Neuronal stem cell (in vitro differentiated cells): ENCODE results near the gene DIAPH2.

ENCODE experiments used
- DNase-seq: peaks from one replicate; pipeline ENCODE4 v3.0.0-alpha.2; 2013; ENCODE audit warnings: low spot score
- H2AFZ ChIP-seq: one replicate; pipeline ENCODE4 v1.6.1; 2013; ENCODE audit warnings: mild to moderate bottlenecking, low read length, inconsistent platforms
- H2AK5ac ChIP-seq: 2 replicates; pipeline ENCODE4 v1.6.1; 2013; ENCODE audit warnings: low read depth, mild to moderate bottlenecking, inconsistent platforms, low read length, moderate library complexity, mixed read lengths
- H2BK120ac ChIP-seq: 2 replicates; pipeline ENCODE4 v1.6.1; 2013; ENCODE audit warnings: low read depth, mild to moderate bottlenecking, inconsistent platforms, low read length, moderate library complexity, mixed read lengths
- H2BK12ac ChIP-seq: one replicate; pipeline ENCODE4 v1.6.1; 2013; ENCODE audit warnings: low read length, inconsistent platforms
- H2BK15ac ChIP-seq: 2 replicates; pipeline ENCODE4 v1.6.1; 2013; ENCODE audit warnings: mild to moderate bottlenecking, low read length, inconsistent platforms, mixed read lengths
- H2BK5ac ChIP-seq: one replicate; pipeline ENCODE4 v1.6.1; 2013; ENCODE audit warnings: inconsistent platforms, mild to moderate bottlenecking, low read length, moderate library complexity
- H3K14ac ChIP-seq: one replicate; pipeline ENCODE4 v1.6.1; 2013; ENCODE audit warnings: low read length, inconsistent platforms
- H3K18ac ChIP-seq: 2 replicates; pipeline ENCODE4 v1.6.1; 2013; ENCODE audit warnings: low read length, inconsistent platforms
- H3K23ac ChIP-seq: 2 replicates; pipeline ENCODE4 v1.6.1; 2013; ENCODE audit warnings: low read depth, mild to moderate bottlenecking, mixed read lengths, low read length, inconsistent platforms; ENCODE audit not compliant: poor library complexity
- H3K27ac ChIP-seq: replicated peaks from 3 replicates; pipeline ENCODE4 v1.5.1; 2013; ENCODE audit warnings: low read length, inconsistent platforms
- H3K27me3 ChIP-seq, 3 experiments: 2 replicates each; pipeline ENCODE4 v1.6.1; 2013; ENCODE audit warnings: low read length in 3 of 3, mild to moderate bottlenecking in 2 of 3, inconsistent platforms in 1 of 3, low read depth in 1 of 3, mixed read lengths in 1 of 3, moderate library complexity in 1 of 3; ENCODE audit not compliant: control insufficient read depth in 3 of 3, insufficient read depth in 3 of 3
- H3K36me3 ChIP-seq, 2 donors: replicated peaks in 1 of 2; 2 replicates each; pipeline ENCODE4 v1.6.1; 2013; ENCODE audit warnings: low read length in 2 of 2; ENCODE audit not compliant: control insufficient read depth in 2 of 2, insufficient read depth in 2 of 2
- H3K4ac ChIP-seq: 2 replicates; pipeline ENCODE4 v1.6.1; 2013; ENCODE audit warnings: inconsistent platforms, mild to moderate bottlenecking, low read length, moderate library complexity
- H3K4me1 ChIP-seq, 2 donors: 1 replicate in 1 of 2; 2 replicates in 1 of 2; pipeline ENCODE4 v1.6.1; 2013; ENCODE audit warnings: low read length in 2 of 2, low read depth in 1 of 2; ENCODE audit not compliant: control insufficient read depth in 2 of 2, insufficient read depth in 1 of 2
- H3K4me2 ChIP-seq: one replicate; pipeline ENCODE4 v1.6.1; 2013; ENCODE audit warnings: mild to moderate bottlenecking, low read length, inconsistent platforms; ENCODE audit not compliant: insufficient read depth, poor library complexity, severe bottlenecking
- H3K4me3 ChIP-seq, 2 donors: 2 replicates each; pipeline ENCODE4 v1.5.1; 2013; ENCODE audit warnings: low read length in 2 of 2, mild to moderate bottlenecking in 2 of 2, inconsistent platforms in 1 of 2, moderate library complexity in 1 of 2
- H3K79me1 ChIP-seq: one replicate; pipeline ENCODE4 v1.6.1; 2013; ENCODE audit warnings: low read depth, mild to moderate bottlenecking, inconsistent platforms, low read length, moderate library complexity
- H3K9ac ChIP-seq: one replicate; pipeline ENCODE4 v1.6.1; 2013; ENCODE audit warnings: mild to moderate bottlenecking, low read depth, low read length, inconsistent platforms; ENCODE audit not compliant: poor library complexity
- H3K9me3 ChIP-seq, 2 donors: replicated peaks in 1 of 2; 2 replicates each; pipeline versions ENCODE3 to v1.6.1; 2013; ENCODE audit warnings: low read length in 2 of 2, mild to moderate bottlenecking in 2 of 2, inconsistent platforms in 1 of 2, low read depth in 1 of 2, mixed read lengths in 1 of 2, moderate library complexity in 1 of 2; ENCODE audit not compliant: control insufficient read depth in 2 of 2, insufficient read depth in 1 of 2
- H4K8ac ChIP-seq: one replicate; pipeline ENCODE4 v1.6.1; 2013; ENCODE audit warnings: low read depth, mild to moderate bottlenecking, inconsistent platforms, low read length, moderate library complexity
- H4K91ac ChIP-seq: one replicate; pipeline ENCODE4 v1.6.1; 2013; ENCODE audit warnings: low read length, low read depth, mild to moderate bottlenecking, inconsistent platforms; ENCODE audit not compliant: poor library complexity
- WGBS, 2 donors: extraction: QIAGEN DNeasy Blood & Tissue Kit; methylation state at CpG; one replicate each; pipeline ENCODE4 v1.1.7; 2013; ENCODE audit warnings: missing lambda C conversion rate in 2 of 2, mixed read lengths in 1 of 2; ENCODE audit not compliant: insufficient read length in 2 of 2, insufficient replicate concordance in 1 of 2; ENCODE audit errors: extremely low coverage in 2 of 2; 5-methylcytosine and 5-hydroxymethylcytosine counted together

Gene DIAPH2

GRCh38 chrX:97159916-97160800 lies 475.5 kb downstream of the DIAPH2 start:
- H2BK15ac ChIP-seq = no peak overlapping the region
- H3K18ac ChIP-seq = no peak overlapping the region
- no peak overlapping the region for H2AK5ac ChIP-seq
- no peak overlapping the region for H2BK12ac ChIP-seq
- WGBS, 2 donors = no CpG with 5 or more reads among the region's 7 CpGs
- H3K9me3 ChIP-seq = no peaks in the 10 kb centered on the region
- H4K91ac ChIP-seq = no peak overlapping the region
- H3K9ac ChIP-seq = no peak overlapping the region
- H3K4me1 ChIP-seq = no peaks in the 10 kb centered on the region
- no peaks in the 10 kb centered on the region for H3K36me3 ChIP-seq
- H3K4me2 ChIP-seq = no peak overlapping the region
- no peak overlapping the region for H3K4ac ChIP-seq
- H2AFZ ChIP-seq = peak overlapping the region; percentile 71
- no peak overlapping the region for H4K8ac ChIP-seq
- H3K79me1 ChIP-seq = no peaks in the 10 kb centered on the region
- H3K27ac ChIP-seq = no peak overlapping the region
- no peaks in the 10 kb centered on the region for H3K27me3 ChIP-seq
- H2BK5ac ChIP-seq = no peak overlapping the region
- no peak overlapping the region for H3K14ac ChIP-seq
- H3K23ac ChIP-seq = no peak overlapping the region
- H3K4me3 ChIP-seq = no peak overlapping the region
- DNase-seq = peak; percentile 11
- no peak overlapping the region for H2BK120ac ChIP-seq

- H3K27me3 ChIP-seq = no peaks in the 10 kb centered on the region
- no peak overlapping the region for H3K4ac ChIP-seq
- H2BK15ac ChIP-seq = no peak overlapping the region
- no peak overlapping the region for H3K9ac ChIP-seq
- no peaks in the 10 kb centered on the region for H3K4me1 ChIP-seq
- no peak overlapping the region for H3K23ac ChIP-seq
- H3K36me3 ChIP-seq = no peaks in the 10 kb centered on the region
- H4K8ac ChIP-seq = no peak overlapping the region
- H2AK5ac ChIP-seq = no peak overlapping the region
- H2BK12ac ChIP-seq = no peak overlapping the region
- no peak for DNase-seq
- H3K4me3 ChIP-seq = no peak overlapping the region
- H3K9me3 ChIP-seq = no peaks in the 10 kb centered on the region
- H3K79me1 ChIP-seq = no peaks in the 10 kb centered on the region
- H2BK120ac ChIP-seq = no peak overlapping the region
- no CpG with 5 or more reads among the region's 1 CpG for WGBS, 2 donors
- no peak overlapping the region for H3K14ac ChIP-seq
- no peak overlapping the region for H3K18ac ChIP-seq
- H3K27ac ChIP-seq = no peak overlapping the region
- no peak overlapping the region for H3K4me2 ChIP-seq
- no peak overlapping the region for H2AFZ ChIP-seq
- no peak overlapping the region for H2BK5ac ChIP-seq
- no peak overlapping the region for H4K91ac ChIP-seq
Observed at GRCh38 chrX:97167333-97167732, 482.7 kb downstream of the DIAPH2 start.

GRCh38 chrX:97168646-97169045 lies 484.0 kb downstream of the DIAPH2 start:
- H3K4me1 ChIP-seq = no peaks in the 10 kb centered on the region
- H2AFZ ChIP-seq = peak overlapping the region; percentile 46
- no peak overlapping the region for H3K14ac ChIP-seq
- no peak overlapping the region for H3K4me3 ChIP-seq
- no peaks in the 10 kb centered on the region for H3K9me3 ChIP-seq
- H2AK5ac ChIP-seq = no peak overlapping the region
- H2BK120ac ChIP-seq = no peak overlapping the region
- no peak overlapping the region for H3K4ac ChIP-seq
- no peak overlapping the region for H2BK12ac ChIP-seq
- H3K27me3 ChIP-seq = no peaks in the 10 kb centered on the region
- H4K8ac ChIP-seq = no peak overlapping the region
- no peak for DNase-seq
- no peak overlapping the region for H2BK5ac ChIP-seq
- no peak overlapping the region for H2BK15ac ChIP-seq
- no peak overlapping the region for H3K27ac ChIP-seq
- no CpG with 5 or more reads among the region's 2 CpGs for WGBS, 2 donors
- H3K9ac ChIP-seq = no peak overlapping the region
- no peak overlapping the region for H3K23ac ChIP-seq
- no peak overlapping the region for H3K18ac ChIP-seq
- no peak overlapping the region for H4K91ac ChIP-seq
- no peak overlapping the region for H3K4me2 ChIP-seq
- no peaks in the 10 kb centered on the region for H3K36me3 ChIP-seq
- no peaks in the 10 kb centered on the region for H3K79me1 ChIP-seq

GRCh38 chrX:97175147-97175546 lies 490.5 kb downstream of the DIAPH2 start:
- Histone ChIP-seq H3K23ac (no peak overlapping the region), H2AFZ (no peak overlapping the region), H2BK120ac (no peak overlapping the region), H2AK5ac (no peak overlapping the region), H3K4me3 (no peak overlapping the region), H2BK5ac (no peak overlapping the region), H3K4ac (no peak overlapping the region), H4K8ac (no peak overlapping the region), H3K79me1 (no peaks in the 10 kb centered on the region), H4K91ac (no peak overlapping the region), H3K4me2 (no peak overlapping the region), H3K4me1 (no peaks in the 10 kb centered on the region), H3K27me3 (no peaks in the 10 kb centered on the region), H2BK12ac (no peak overlapping the region), H3K14ac (no peak overlapping the region), H3K9me3 (no peaks in the 10 kb centered on the region), H3K9ac (no peak overlapping the region), H3K27ac (no peak overlapping the region), H3K36me3 (no peaks in the 10 kb centered on the region), H2BK15ac (no peak overlapping the region), H3K18ac (no peak overlapping the region)
- no CpG with 5 or more reads among the region's 4 CpGs for WGBS, 2 donors
- no peak for DNase-seq
